HG03558 (cell line): ENCODE results near the gene CDK12.
"Not testable (repeated sequence)": the region's sequence is repeated elsewhere in the genome, so short reads cannot be mapped to it uniquely, and the experiment has no call there.

Experiments used
- ATAC-seq: cut with Tn5 transposase; IDR thresholded peaks from one replicate; pipeline ENCODE4 v1.9.1; 2021; ENCODE audit warnings: moderate number of reproducible peaks; ENCODE audit not compliant: unreplicated experiment; ENCODE audit errors: extremely low read depth

The CDK12 gene

GRCh38 chr17:39487946-39488345, 26.7 kb downstream of the CDK12 start:
- no peak for ATAC-seq

- ATAC-seq: not testable (repeated sequence)
These were observed 35.6 kb downstream of the CDK12 start for GRCh38 chr17:39496921-39497320.

- ATAC-seq: no peak
These were observed 46.2 kb downstream of the CDK12 start for GRCh38 chr17:39507511-39507910.

DNA sequence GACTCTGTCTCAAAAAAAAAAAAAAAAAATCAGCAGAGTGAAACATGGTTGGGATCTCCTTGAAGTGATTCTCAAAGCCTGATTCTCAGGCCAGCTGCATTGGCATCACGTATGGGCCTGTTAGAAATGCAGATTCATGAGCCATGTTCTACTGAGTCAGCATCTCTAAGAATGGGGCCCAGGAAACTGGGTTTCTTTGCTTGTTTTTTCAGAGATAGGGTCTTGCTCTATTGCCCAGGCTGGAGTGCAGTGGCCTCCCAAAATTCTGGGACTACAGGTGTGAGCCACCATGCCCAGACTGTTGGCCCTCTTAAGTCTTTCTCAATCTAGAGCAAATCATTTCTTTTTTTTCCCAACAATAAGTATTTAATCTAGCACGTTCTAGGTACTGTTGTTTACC, 47.7 kb downstream of the CDK12 start:
- ATAC-seq: no peak

GRCh38 chr17:39513309-39513708, 52.0 kb downstream of the CDK12 start:
- ATAC-seq: no peak

GRCh38 chr17:39513915-39514314, 52.6 kb downstream of the CDK12 start:
- ATAC-seq: no peak

DNA sequence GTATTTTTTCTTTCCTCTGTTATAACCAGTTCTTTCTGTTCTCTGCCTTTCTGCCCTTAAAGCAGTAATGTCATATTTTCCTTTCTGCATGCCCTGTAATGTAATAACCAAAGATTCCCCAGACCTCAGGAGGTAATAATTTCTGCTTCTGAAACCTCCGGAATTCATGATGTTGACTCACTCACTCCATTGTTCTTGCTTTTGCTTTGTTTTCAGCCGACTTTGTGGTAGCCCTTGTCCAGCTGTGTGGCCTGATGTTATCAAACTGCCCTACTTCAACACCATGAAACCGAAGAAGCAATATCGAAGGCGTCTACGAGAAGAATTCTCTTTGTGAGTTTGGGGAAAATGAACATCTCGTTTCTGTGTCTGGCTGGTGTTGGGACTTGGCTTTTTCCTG, 55.9 kb downstream of the CDK12 start:
- no peak for ATAC-seq

- no peak for ATAC-seq
These were observed 64.7 kb downstream of the CDK12 start for GRCh38 chr17:39525801-39526506.

- no peak for ATAC-seq
These were observed 66.0 kb downstream of the CDK12 start for GRCh38 chr17:39527220-39527813.

DNA sequence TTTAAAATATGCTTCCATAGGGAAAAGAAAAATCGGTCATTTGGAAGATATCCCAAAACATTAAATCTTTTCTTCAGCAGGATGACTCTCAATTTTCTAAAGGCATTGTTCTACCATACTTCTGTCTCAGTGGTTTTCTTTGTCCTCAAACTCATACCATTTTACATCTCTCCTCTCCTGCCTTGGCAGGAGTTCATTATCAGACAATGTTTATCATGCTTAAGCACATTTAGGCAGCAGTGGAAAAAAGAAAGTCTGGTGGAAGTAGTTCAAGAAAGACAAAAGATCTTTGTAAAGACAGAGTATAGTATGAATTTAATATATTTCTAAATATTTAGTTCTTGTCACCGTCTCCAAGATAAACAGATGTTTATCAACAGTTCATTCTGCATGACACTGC, 68.2 kb downstream of the CDK12 start:
- no peak for ATAC-seq

DNA sequence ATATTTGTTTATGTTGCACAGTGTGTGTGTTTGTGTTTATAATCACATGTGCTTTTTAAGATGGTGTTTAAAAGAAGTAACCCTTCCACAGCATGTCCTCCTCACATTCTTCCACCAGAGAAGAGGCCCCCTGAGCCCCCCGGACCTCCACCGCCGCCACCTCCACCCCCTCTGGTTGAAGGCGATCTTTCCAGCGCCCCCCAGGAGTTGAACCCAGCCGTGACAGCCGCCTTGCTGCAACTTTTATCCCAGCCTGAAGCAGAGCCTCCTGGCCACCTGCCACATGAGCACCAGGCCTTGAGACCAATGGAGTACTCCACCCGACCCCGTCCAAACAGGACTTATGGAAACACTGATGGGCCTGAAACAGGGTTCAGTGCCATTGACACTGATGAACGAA, 69.2 kb downstream of the CDK12 start:
- ATAC-seq: no peak

DNA sequence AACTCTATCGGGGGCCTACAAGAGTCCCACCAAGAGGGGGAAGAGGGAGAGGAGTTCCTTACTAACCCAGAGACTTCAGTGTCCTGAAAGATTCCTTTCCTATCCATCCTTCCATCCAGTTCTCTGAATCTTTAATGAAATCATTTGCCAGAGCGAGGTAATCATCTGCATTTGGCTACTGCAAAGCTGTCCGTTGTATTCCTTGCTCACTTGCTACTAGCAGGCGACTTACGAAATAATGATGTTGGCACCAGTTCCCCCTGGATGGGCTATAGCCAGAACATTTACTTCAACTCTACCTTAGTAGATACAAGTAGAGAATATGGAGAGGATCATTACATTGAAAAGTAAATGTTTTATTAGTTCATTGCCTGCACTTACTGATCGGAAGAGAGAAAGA, 70.0 kb downstream of the CDK12 start:
- ATAC-seq: no peak

DNA sequence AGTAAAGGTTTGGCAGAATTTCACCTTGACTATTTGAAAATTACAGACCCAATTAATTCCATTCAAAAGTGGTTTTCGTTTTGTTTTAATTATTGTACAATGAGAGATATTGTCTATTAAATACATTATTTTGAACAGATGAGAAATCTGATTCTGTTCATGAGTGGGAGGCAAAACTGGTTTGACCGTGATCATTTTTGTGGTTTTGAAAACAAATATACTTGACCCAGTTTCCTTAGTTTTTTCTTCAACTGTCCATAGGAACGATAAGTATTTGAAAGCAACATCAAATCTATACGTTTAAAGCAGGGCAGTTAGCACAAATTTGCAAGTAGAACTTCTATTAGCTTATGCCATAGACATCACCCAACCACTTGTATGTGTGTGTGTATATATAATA, 72.6 kb downstream of the CDK12 start:
- ATAC-seq: no peak

- ATAC-seq: no peak
These were observed 73.6 kb downstream of the CDK12 start for GRCh38 chr17:39534768-39535405.

DNA sequence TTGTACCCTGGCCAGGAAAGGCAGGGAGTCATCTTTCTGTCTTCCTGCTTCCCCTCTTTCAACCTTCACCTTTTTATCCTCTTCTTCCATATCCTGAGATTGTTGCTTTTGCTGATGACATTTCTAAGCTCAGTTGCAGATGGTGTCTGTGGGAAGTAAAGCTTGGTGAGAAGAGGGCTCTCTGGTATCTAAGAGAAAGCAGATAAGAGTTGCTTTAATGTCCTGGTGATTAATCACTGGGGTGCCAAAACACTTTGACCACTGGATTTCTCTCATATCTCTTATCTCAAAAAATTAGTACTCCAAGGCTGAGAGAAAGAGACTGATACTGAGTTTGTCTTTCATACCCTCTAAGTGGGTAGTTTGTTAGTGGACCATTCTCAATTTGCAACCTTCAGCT, 75.2 kb downstream of the CDK12 start:
- no peak for ATAC-seq

DNA sequence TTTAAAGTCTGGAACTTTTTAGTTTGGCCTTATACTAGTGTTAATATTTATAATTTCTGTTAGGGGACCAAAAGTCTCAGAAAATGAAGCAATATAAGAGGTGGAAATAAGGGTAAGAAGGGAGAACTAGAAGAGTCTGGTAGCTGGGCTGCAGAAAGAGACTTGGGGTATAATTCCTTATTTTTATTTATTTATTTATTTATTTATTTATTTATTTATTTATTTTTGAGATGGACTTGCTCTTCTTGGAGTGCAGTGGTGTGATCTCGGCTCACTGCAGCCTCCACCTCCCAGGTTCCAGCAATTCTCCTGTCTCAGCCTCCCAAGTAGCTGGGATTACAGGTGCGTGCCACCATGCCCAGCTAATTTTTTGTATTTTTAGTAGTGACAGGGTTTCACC, 76.1 kb downstream of the CDK12 start:
- ATAC-seq: not testable (repeated sequence)

DNA sequence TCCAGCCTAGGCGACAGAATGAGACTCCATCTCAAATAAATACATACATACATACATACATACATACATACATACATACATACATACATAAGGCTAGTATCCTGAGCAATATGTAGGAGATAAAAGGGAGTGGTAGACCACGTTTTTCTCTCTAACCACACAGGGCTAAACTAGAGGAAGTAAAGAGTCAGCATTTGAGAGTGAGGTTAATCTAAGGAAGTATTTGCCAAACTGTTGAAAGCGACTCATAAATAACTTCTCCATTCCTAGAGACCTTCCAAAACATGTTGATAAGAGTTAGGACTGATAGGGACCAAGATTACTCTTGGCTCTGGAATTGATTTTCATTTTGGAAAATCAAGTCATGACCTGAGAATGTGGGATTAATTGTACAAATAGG, 77.6 kb downstream of the CDK12 start:
- ATAC-seq: no peak

GRCh38 chr17:39540611-39541010, 79.3 kb downstream of the CDK12 start:
- no peak for ATAC-seq

DNA sequence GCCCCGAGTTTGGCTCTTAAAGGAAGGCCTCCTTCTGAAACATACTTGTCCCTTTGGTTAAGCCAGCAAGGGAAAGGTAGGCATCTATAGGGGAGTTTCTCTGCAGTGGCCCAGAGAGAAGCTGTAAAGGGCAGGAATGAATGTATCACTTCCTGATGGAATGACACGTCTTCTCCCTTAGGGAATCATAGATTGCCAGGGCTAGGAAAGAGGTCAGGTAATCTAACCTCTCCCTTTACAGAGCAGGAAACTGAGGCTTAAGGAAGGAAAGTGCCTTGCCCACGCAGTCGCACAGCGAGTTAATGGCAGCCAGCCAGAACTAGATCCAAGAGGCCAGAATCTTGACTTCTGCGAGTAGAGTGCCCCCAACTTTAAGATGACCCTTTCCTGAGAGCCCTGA, 80.4 kb downstream of the CDK12 start:
- ATAC-seq: no peak

DNA sequence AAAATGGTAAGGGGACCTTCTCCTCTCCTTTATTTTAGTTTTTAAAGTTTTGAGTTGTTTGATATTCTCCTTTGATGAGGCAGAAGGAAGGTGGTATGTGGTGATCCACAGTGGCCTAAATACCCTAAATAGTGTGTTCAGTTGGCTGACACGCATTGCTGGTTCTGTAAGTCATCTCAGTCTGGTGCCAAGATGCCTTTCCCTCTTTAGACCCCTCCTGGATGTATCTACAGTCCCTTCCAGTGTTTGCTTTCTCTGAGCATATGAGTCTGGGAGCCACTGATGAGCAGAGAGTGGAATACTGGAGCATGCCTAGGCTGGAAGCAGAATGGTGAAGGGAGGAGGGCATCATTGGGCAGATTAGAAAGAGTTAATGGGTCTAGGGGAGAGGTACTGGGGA, 81.9 kb downstream of the CDK12 start:
- ATAC-seq: no peak

- no peak for ATAC-seq
These were observed 82.4 kb downstream of the CDK12 start for GRCh38 chr17:39543664-39544063.

- ATAC-seq: not testable (repeated sequence)
These were observed 83.1 kb downstream of the CDK12 start for GRCh38 chr17:39544361-39544760.
